HepG2 (cell line): ENCODE results near the gene PKLR. TPM values are rescaled to one million over a fixed set of nuclear protein-coding genes. Genes with fewer than 3 reads are reported as not detected.
A peak's percentile ranks its signal among the peaks of the same experiment; 100 is the strongest.

ENCODE experiments used
- CBX1 ChIP-seq: IDR thresholded peaks from one replicate; pipeline ENCODE4 v1.6.1; 2016; ENCODE audit warnings: antibody characterized with exemption, low read depth
- DR1 ChIP-seq: sonication (generic); formaldehyde crosslinking; IDR thresholded peaks from 2 replicates; pipeline ENCODE4 v1.8.0; 2021; ENCODE audit warnings: mild to moderate bottlenecking, missing genetic modification reagents, inconsistent platforms
- IRF2 ChIP-seq: IDR thresholded peaks from 2 replicates; pipeline ENCODE4 v1.6.1; 2018; ENCODE audit warnings: missing genetic modification reagents, missing compliant biosample characterization
- MAZ ChIP-seq, 2 experiments: sonication (generic) in 1 of 2; formaldehyde crosslinking in 1 of 2; IDR thresholded peaks; 2 replicates each; pipeline versions ENCODE4 v1.5.0 to v1.6.1; 2012 to 2020; ENCODE audit warnings: low read depth in 2 of 2, mild to moderate bottlenecking in 2 of 2, borderline replicate concordance in 1 of 2, improper control_type of control experiment in 1 of 2, low read length in 1 of 2, missing genetic modification reagents in 1 of 2, moderate library complexity in 1 of 2
- MIER2 ChIP-seq: IDR thresholded peaks from 2 replicates; pipeline ENCODE4 v1.6.1; 2016; ENCODE audit warnings: missing biosample characterization, missing genetic modification reagents
- MYC ChIP-seq: sonication (generic); formaldehyde crosslinking; IDR thresholded peaks from 2 replicates; pipeline ENCODE4 v1.9.0; 2021; ENCODE audit warnings: missing genetic modification reagents, borderline replicate concordance
- MZF1 ChIP-seq: sonication (generic); formaldehyde crosslinking; IDR thresholded peaks from 2 replicates; pipeline ENCODE4 v1.8.1; 2023; ENCODE audit warnings: mild to moderate bottlenecking, missing genetic modification reagents, borderline replicate concordance
- RERE ChIP-seq: IDR thresholded peaks from 2 replicates; pipeline ENCODE4 v1.6.1; 2016; ENCODE audit warnings: low read depth, missing genetic modification reagents, missing compliant biosample characterization
- RFXAP ChIP-seq: sonication (generic); formaldehyde crosslinking; IDR thresholded peaks from 2 replicates; pipeline ENCODE4 v1.4.0; 2020; ENCODE audit warnings: missing genetic modification reagents, borderline replicate concordance
- SKI ChIP-seq: fragments of 450-650 bp; IDR thresholded peaks from one replicate; pipeline ENCODE4 v1.6.1; 2018; ENCODE audit warnings: mild to moderate bottlenecking; ENCODE audit not compliant: partially characterized antibody
- SOX6 ChIP-seq, 2 experiments: fragments of 450-650 bp in 1 of 2; sonication (generic) in 1 of 2; formaldehyde crosslinking in 1 of 2; IDR thresholded peaks; 2 replicates each; pipeline versions ENCODE4 v1.4.0 to v1.6.1; 2017 to 2020; ENCODE audit warnings: antibody characterized with exemption in 1 of 2, mild to moderate bottlenecking in 1 of 2, missing genetic modification reagents in 1 of 2
- SP4 ChIP-seq: sonication (generic); formaldehyde crosslinking; IDR thresholded peaks from 2 replicates; pipeline ENCODE4 v1.8.1; 2023; ENCODE audit warnings: mild to moderate bottlenecking, missing genetic modification reagents
- ZNF510 ChIP-seq: sonication (generic); formaldehyde crosslinking; IDR thresholded peaks from 2 replicates; pipeline ENCODE4 v1.4.0; 2020; ENCODE audit warnings: low read depth, mild to moderate bottlenecking, missing genetic modification reagents
- polyA plus RNA-seq, 8 experiments: library from polyadenylated mRNA; depleted of rRNA in 3 of 8; stranded (reverse) in 7 of 8; unstranded in 1 of 8; fragments of >200 nt; fragmentation: Illumina TruSeq in 4 of 8; extraction: Trizol in 4 of 8; gene quantifications; 2 replicates each; pipeline versions ENCODE4 v1.2.1 to v1.2.3, GENCODE V29; 2011 to 2016; ENCODE audit warnings: low read depth in 4 of 8, missing spikeins in 1 of 8, mixed read lengths in 1 of 8; ENCODE audit not compliant: insufficient read depth in 1 of 8
- total RNA-seq, 5 experiments: library from RNA; depleted of rRNA; stranded (reverse); fragments of >200 nt; fragmentation: Illumina TruSeq; extraction: Trizol; gene quantifications; 2 replicates each; pipeline ENCODE4 v1.2.3, GENCODE V29; 2016; ENCODE audit warnings: low read depth in 1 of 5
- TF ChIP-seq, protein P1 (sequence below): sonication (generic); formaldehyde crosslinking; IDR thresholded peaks from 2 replicates; pipeline ENCODE4 v1.4.0; 2020; ENCODE audit warnings: missing genetic modification reagents
- TF ChIP-seq, protein P2 (sequence below): sonication (generic); formaldehyde crosslinking; IDR thresholded peaks from 2 replicates; pipeline ENCODE4 v1.5.1; 2020; ENCODE audit warnings: missing genetic modification reagents, mild to moderate bottlenecking, borderline replicate concordance

The PKLR gene
- total and polyA plus RNA-seq, 2 of the 13 experiments (the other 11 are each of a cell fraction or from before 2014, with no cell fraction given), result 10.3 to 29.3 TPM

GRCh38 chr1:155324037-155324716, 22.9 kb upstream of the PKLR start (continued):
- TF ChIP-seq, protein P1, sequence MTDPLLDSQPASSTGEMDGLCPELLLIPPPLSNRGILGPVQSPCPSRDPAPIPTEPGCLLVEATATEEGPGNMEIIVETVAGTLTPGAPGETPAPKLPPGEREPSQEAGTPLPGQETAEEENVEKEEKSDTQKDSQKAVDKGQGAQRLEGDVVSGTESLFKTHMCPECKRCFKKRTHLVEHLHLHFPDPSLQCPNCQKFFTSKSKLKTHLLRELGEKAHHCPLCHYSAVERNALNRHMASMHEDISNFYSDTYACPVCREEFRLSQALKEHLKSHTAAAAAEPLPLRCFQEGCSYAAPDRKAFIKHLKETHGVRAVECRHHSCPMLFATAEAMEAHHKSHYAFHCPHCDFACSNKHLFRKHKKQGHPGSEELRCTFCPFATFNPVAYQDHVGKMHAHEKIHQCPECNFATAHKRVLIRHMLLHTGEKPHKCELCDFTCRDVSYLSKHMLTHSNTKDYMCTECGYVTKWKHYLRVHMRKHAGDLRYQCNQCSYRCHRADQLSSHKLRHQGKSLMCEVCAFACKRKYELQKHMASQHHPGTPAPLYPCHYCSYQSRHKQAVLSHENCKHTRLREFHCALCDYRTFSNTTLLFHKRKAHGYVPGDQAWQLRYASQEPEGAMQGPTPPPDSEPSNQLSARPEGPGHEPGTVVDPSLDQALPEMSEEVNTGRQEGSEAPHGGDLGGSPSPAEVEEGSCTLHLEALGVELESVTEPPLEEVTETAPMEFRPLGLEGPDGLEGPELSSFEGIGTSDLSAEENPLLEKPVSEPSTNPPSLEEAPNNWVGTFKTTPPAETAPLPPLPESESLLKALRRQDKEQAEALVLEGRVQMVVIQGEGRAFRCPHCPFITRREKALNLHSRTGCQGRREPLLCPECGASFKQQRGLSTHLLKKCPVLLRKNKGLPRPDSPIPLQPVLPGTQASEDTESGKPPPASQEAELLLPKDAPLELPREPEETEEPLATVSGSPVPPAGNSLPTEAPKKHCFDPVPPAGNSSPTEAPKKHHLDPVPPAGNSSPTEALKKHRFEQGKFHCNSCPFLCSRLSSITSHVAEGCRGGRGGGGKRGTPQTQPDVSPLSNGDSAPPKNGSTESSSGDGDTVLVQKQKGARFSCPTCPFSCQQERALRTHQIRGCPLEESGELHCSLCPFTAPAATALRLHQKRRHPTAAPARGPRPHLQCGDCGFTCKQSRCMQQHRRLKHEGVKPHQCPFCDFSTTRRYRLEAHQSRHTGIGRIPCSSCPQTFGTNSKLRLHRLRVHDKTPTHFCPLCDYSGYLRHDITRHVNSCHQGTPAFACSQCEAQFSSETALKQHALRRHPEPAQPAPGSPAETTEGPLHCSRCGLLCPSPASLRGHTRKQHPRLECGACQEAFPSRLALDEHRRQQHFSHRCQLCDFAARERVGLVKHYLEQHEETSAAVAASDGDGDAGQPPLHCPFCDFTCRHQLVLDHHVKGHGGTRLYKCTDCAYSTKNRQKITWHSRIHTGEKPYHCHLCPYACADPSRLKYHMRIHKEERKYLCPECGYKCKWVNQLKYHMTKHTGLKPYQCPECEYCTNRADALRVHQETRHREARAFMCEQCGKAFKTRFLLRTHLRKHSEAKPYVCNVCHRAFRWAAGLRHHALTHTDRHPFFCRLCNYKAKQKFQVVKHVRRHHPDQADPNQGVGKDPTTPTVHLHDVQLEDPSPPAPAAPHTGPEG (CRISPR knock-in tag), result 0 out of 2 replicates have a peak, but pooled peaks have one; percentile 29
- TF ChIP-seq, protein P2, sequence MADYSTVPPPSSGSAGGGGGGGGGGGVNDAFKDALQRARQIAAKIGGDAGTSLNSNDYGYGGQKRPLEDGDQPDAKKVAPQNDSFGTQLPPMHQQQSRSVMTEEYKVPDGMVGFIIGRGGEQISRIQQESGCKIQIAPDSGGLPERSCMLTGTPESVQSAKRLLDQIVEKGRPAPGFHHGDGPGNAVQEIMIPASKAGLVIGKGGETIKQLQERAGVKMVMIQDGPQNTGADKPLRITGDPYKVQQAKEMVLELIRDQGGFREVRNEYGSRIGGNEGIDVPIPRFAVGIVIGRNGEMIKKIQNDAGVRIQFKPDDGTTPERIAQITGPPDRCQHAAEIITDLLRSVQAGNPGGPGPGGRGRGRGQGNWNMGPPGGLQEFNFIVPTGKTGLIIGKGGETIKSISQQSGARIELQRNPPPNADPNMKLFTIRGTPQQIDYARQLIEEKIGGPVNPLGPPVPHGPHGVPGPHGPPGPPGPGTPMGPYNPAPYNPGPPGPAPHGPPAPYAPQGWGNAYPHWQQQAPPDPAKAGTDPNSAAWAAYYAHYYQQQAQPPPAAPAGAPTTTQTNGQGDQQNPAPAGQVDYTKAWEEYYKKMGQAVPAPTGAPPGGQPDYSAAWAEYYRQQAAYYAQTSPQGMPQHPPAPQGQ (CRISPR knock-in tag), result no peak
- TF ChIP-seq DR1, result no peak; the same call in 1 of the 2 replicates
- no peak for TF ChIP-seq MAZ (IDR thresholded peaks at IDR 0.05; ENCODE audit: borderline replicate concordance, low read depth, low read length)
- TF ChIP-seq MAZ (CRISPR knock-in tag; IDR thresholded peaks at IDR 0.05; ENCODE audit: low read depth), result peak; percentile 40; the same call in 1 of the 2 replicates
- TF ChIP-seq RERE (CRISPR knock-in tag), result no peak
- TF ChIP-seq SOX6 (IDR thresholded peaks at IDR 0.05), result no peak
- peak; percentile 15; the same call in 1 of the 2 replicates for TF ChIP-seq SOX6 (CRISPR knock-in tag; IDR thresholded peaks at IDR 0.05)
- TF ChIP-seq CBX1, result peak; percentile 17
- peak; percentile 81 for TF ChIP-seq MYC (CRISPR knock-in tag)
- TF ChIP-seq IRF2 (CRISPR knock-in tag), result peak; percentile 60; the same call in 1 of the 2 replicates
- TF ChIP-seq SKI, result no peak
- no peak for TF ChIP-seq MZF1 (CRISPR knock-in tag)
- no peak for TF ChIP-seq MIER2 (CRISPR knock-in tag)
- TF ChIP-seq RFXAP (CRISPR knock-in tag), result peak; percentile 34
- peak; percentile 42; the same call in 1 of the 2 replicates for TF ChIP-seq ZNF510 (CRISPR knock-in tag)
- peak; percentile 23; the same call in 1 of the 2 replicates for TF ChIP-seq SP4
